GM12864 (cell line): Measurements from ENCODE around the gene PDE4D.

Source experiments
- DNase-seq: peaks from one replicate; pipeline ENCODE4 v3.0.0-alpha.2; 2011; ENCODE audit warnings: low read depth
- H3K4me3 ChIP-seq: 2 replicates; pipeline ENCODE4 v1.5.1; 2011; ENCODE audit warnings: mild to moderate bottlenecking, low read depth, low read length, control low read depth
- CTCF ChIP-seq: IDR thresholded peaks from 2 replicates; pipeline ENCODE4 v1.5.1; 2011; ENCODE audit warnings: low read depth, mild to moderate bottlenecking, moderate library complexity, low read length, control low read depth, inconsistent platforms; ENCODE audit errors: missing control alignments

The PDE4D gene

DNA sequence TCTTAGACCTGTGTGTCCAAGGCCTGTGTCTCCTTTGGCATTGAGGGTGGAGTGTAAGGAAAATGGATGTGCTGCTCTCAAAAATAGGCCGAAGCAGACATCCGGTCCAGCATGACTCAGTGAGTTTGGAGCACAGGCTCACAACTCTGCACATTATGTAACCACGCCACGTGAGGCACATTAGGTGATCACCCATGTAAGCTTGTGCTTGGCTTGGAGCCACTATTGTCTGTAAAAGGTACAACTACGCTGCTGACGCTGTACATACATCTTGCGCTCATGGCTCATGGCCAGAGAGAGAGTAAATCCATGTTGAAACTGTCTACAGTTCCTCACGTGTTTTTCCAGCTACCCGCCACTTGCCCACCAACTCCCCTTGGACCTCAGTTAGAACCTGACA lies 177.5 kb downstream of the PDE4D start:
- H3K4me3 ChIP-seq: no peak overlapping the region
- no peak for TF ChIP-seq CTCF
- no peak for DNase-seq

GRCh38 chr5:59715228-59715627 lies 178.3 kb downstream of the PDE4D start:
- H3K4me3 ChIP-seq: no peak overlapping the region
- no peak for DNase-seq
- TF ChIP-seq CTCF: no peak

DNA sequence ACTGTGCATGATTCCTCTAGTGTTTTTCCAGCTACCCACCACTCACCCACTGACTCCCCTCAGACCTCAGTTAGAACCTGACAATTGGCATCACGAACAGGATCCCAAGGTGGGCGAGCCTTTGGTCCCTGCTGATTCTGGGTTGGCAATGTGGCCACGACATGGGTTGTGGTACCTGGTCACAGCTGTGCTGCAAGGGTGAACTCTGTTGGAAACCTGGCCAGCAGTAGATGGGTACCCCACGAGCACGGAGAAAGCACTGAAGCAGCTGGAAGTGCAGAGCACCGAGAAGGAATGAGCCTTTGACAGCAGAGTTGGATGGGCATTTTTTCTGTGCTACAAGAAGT lies 180.1 kb downstream of the PDE4D start:
- H3K4me3 ChIP-seq: no peak overlapping the region
- TF ChIP-seq CTCF: no peak
- DNase-seq: no peak

DNA sequence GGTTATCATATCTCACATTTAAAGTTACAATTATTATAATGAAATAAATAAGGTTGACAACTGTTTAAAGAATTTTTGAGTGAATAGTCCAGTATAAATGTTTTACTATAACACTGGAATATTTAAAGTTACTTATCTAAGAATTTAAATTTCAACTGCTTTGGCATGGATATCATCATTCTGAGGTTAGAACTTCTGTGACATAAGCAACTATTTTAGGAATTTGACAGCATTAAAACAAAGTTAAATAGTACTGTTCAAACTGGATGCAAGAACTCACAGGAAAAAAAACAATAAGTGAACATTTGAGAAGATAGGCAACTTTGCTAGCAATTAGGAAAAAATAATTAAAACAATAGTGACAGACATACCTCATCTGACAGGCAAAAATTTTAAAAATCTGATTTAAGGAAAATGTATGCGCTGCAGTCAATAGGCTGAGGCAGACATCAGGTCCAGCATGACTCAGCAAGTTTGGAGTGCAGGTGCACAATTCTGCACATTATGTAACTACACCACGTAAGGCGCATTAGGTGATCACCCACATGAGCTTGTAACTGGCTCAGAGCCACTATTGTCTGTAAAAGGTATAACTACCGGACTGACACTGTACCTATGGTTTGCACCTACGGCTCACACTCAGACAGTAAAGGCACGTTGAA lies 180.6 kb downstream of the PDE4D start:
- DNase-seq: no peak
- no peak for TF ChIP-seq CTCF
- no peak overlapping the region for H3K4me3 ChIP-seq

DNA sequence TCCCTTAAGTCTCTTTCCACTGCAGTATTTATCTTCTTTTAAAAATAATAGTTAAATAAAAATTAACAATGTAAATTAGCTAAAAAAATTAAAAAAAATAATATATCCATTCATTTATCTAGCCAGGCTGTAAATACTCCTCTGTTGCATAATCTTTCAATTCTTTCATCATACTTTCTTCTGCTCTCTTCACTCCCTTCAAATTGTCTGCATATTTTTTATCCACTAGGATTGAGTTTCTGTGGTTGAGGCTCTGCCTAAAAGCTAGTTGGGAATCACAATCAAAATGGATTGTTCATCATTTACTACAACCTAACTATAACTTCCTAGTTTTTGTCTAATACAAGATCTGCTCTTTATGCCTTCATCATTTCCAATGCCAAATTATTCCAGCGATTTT lies 182.2 kb downstream of the PDE4D start:
- H3K4me3 ChIP-seq: no peak overlapping the region
- TF ChIP-seq CTCF: no peak
- DNase-seq: no peak

- no peak overlapping the region for H3K4me3 ChIP-seq
- TF ChIP-seq CTCF: no peak
- DNase-seq: no peak
These were observed 183.7 kb downstream of the PDE4D start for GRCh38 chr5:59709846-59710245.

GRCh38 chr5:59709346-59709821 lies 184.1 kb downstream of the PDE4D start:
- H3K4me3 ChIP-seq: no peak overlapping the region
- DNase-seq: no peak
- no peak for TF ChIP-seq CTCF
